Neuronal stem cell (in vitro differentiated cells): ENCODE measurements around the gene CNIH3.
A peak's percentile ranks its signal among the peaks of the same experiment; 100 is the strongest.

Source experiments
- DNase-seq: peaks from one replicate; pipeline ENCODE4 v3.0.0-alpha.2; 2013; ENCODE audit warnings: low spot score
- H2AFZ ChIP-seq: one replicate; pipeline ENCODE4 v1.6.1; 2013; ENCODE audit warnings: mild to moderate bottlenecking, low read length, inconsistent platforms
- H2AK5ac ChIP-seq: 2 replicates; pipeline ENCODE4 v1.6.1; 2013; ENCODE audit warnings: low read depth, mild to moderate bottlenecking, inconsistent platforms, low read length, moderate library complexity, mixed read lengths
- H2BK120ac ChIP-seq: 2 replicates; pipeline ENCODE4 v1.6.1; 2013; ENCODE audit warnings: low read depth, mild to moderate bottlenecking, inconsistent platforms, low read length, moderate library complexity, mixed read lengths
- H2BK12ac ChIP-seq: one replicate; pipeline ENCODE4 v1.6.1; 2013; ENCODE audit warnings: low read length, inconsistent platforms
- H2BK15ac ChIP-seq: 2 replicates; pipeline ENCODE4 v1.6.1; 2013; ENCODE audit warnings: mild to moderate bottlenecking, low read length, inconsistent platforms, mixed read lengths
- H2BK5ac ChIP-seq: one replicate; pipeline ENCODE4 v1.6.1; 2013; ENCODE audit warnings: inconsistent platforms, mild to moderate bottlenecking, low read length, moderate library complexity
- H3K14ac ChIP-seq: one replicate; pipeline ENCODE4 v1.6.1; 2013; ENCODE audit warnings: low read length, inconsistent platforms
- H3K18ac ChIP-seq: 2 replicates; pipeline ENCODE4 v1.6.1; 2013; ENCODE audit warnings: low read length, inconsistent platforms
- H3K23ac ChIP-seq: 2 replicates; pipeline ENCODE4 v1.6.1; 2013; ENCODE audit warnings: low read depth, mild to moderate bottlenecking, mixed read lengths, low read length, inconsistent platforms; ENCODE audit not compliant: poor library complexity
- H3K27ac ChIP-seq: replicated peaks from 3 replicates; pipeline ENCODE4 v1.5.1; 2013; ENCODE audit warnings: low read length, inconsistent platforms
- H3K27me3 ChIP-seq, 3 experiments: 2 replicates each; pipeline ENCODE4 v1.6.1; 2013; ENCODE audit warnings: low read length in 3 of 3, mild to moderate bottlenecking in 2 of 3, inconsistent platforms in 1 of 3, low read depth in 1 of 3, mixed read lengths in 1 of 3, moderate library complexity in 1 of 3; ENCODE audit not compliant: control insufficient read depth in 3 of 3, insufficient read depth in 3 of 3
- H3K36me3 ChIP-seq, 2 donors: replicated peaks in 1 of 2; 2 replicates each; pipeline ENCODE4 v1.6.1; 2013; ENCODE audit warnings: low read length in 2 of 2; ENCODE audit not compliant: control insufficient read depth in 2 of 2, insufficient read depth in 2 of 2
- H3K4ac ChIP-seq: 2 replicates; pipeline ENCODE4 v1.6.1; 2013; ENCODE audit warnings: inconsistent platforms, mild to moderate bottlenecking, low read length, moderate library complexity
- H3K4me1 ChIP-seq, 2 donors: 1 replicate in 1 of 2; 2 replicates in 1 of 2; pipeline ENCODE4 v1.6.1; 2013; ENCODE audit warnings: low read length in 2 of 2, low read depth in 1 of 2; ENCODE audit not compliant: control insufficient read depth in 2 of 2, insufficient read depth in 1 of 2
- H3K4me2 ChIP-seq: one replicate; pipeline ENCODE4 v1.6.1; 2013; ENCODE audit warnings: mild to moderate bottlenecking, low read length, inconsistent platforms; ENCODE audit not compliant: insufficient read depth, poor library complexity, severe bottlenecking
- H3K4me3 ChIP-seq, 2 donors: 2 replicates each; pipeline ENCODE4 v1.5.1; 2013; ENCODE audit warnings: low read length in 2 of 2, mild to moderate bottlenecking in 2 of 2, inconsistent platforms in 1 of 2, moderate library complexity in 1 of 2
- H3K79me1 ChIP-seq: one replicate; pipeline ENCODE4 v1.6.1; 2013; ENCODE audit warnings: low read depth, mild to moderate bottlenecking, inconsistent platforms, low read length, moderate library complexity
- H3K9ac ChIP-seq: one replicate; pipeline ENCODE4 v1.6.1; 2013; ENCODE audit warnings: mild to moderate bottlenecking, low read depth, low read length, inconsistent platforms; ENCODE audit not compliant: poor library complexity
- H3K9me3 ChIP-seq, 2 donors: replicated peaks in 1 of 2; 2 replicates each; pipeline versions ENCODE3 to v1.6.1; 2013; ENCODE audit warnings: low read length in 2 of 2, mild to moderate bottlenecking in 2 of 2, inconsistent platforms in 1 of 2, low read depth in 1 of 2, mixed read lengths in 1 of 2, moderate library complexity in 1 of 2; ENCODE audit not compliant: control insufficient read depth in 2 of 2, insufficient read depth in 1 of 2
- H4K8ac ChIP-seq: one replicate; pipeline ENCODE4 v1.6.1; 2013; ENCODE audit warnings: low read depth, mild to moderate bottlenecking, inconsistent platforms, low read length, moderate library complexity
- H4K91ac ChIP-seq: one replicate; pipeline ENCODE4 v1.6.1; 2013; ENCODE audit warnings: low read length, low read depth, mild to moderate bottlenecking, inconsistent platforms; ENCODE audit not compliant: poor library complexity
- WGBS, 2 donors: extraction: QIAGEN DNeasy Blood & Tissue Kit; methylation state at CpG; one replicate each; pipeline ENCODE4 v1.1.7; 2013; ENCODE audit warnings: missing lambda C conversion rate in 2 of 2, mixed read lengths in 1 of 2; ENCODE audit not compliant: insufficient read length in 2 of 2, insufficient replicate concordance in 1 of 2; ENCODE audit errors: extremely low coverage in 2 of 2; 5-methylcytosine and 5-hydroxymethylcytosine counted together

The CNIH3 gene

DNA sequence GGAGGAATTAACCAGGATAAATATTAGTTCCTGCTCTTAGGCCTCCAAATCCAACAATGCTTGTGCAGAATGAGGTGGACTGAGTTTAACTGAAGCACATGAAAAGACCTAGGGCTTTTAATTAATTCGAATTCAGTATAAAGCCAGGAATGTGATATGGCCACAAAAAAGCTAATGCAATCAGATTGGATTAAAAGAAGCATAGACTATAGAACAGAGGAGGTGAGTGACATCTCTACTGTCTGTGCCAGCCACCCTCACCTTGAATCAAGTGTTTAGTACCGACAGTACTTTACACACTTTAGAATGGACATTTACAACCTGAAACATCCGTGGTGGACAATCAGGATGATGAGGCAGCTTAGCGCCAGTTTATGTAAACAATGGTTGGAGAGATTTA is 62.1 kb downstream of the CNIH3 start:
- no peak overlapping the region for H3K4ac ChIP-seq
- no peak overlapping the region for H2BK5ac ChIP-seq
- H3K9me3 ChIP-seq: no peaks in the 10 kb centered on the region
- H2BK15ac ChIP-seq: no peak overlapping the region
- H3K79me1 ChIP-seq: no peaks in the 10 kb centered on the region
- H3K9ac ChIP-seq: no peak overlapping the region
- no peak overlapping the region for H2AK5ac ChIP-seq
- no peak overlapping the region for H3K14ac ChIP-seq
- no peak overlapping the region for H3K4me3 ChIP-seq
- H3K18ac ChIP-seq: no peak overlapping the region
- no peak overlapping the region for H3K27ac ChIP-seq
- no CpG with 5 or more reads among the region's 4 CpGs for WGBS, 2 donors
- no peak overlapping the region for H3K4me2 ChIP-seq
- H3K4me1 ChIP-seq: peaks cover 2 to 12% of the 10 kb centered on the region in 2 donors
- no peaks in the 10 kb centered on the region for H3K36me3 ChIP-seq
- H3K23ac ChIP-seq: no peak overlapping the region
- H3K27me3 ChIP-seq: no peaks in the 10 kb centered on the region
- H4K8ac ChIP-seq: no peak overlapping the region
- no peak overlapping the region for H2BK120ac ChIP-seq
- no peak overlapping the region for H2AFZ ChIP-seq
- no peak overlapping the region for H2BK12ac ChIP-seq
- no peak for DNase-seq
- H4K91ac ChIP-seq: no peak overlapping the region

- Histone ChIP-seq H3K9me3 (no peaks in the 10 kb centered on the region), H4K91ac (no peak overlapping the region), H3K4me2 (no peak overlapping the region), H3K14ac (no peak overlapping the region), H2BK12ac (no peak overlapping the region), H2AK5ac (no peak overlapping the region), H3K23ac (no peak overlapping the region), H4K8ac (no peak overlapping the region), H3K4me3 (no peak overlapping the region), H3K27me3 (no peaks in the 10 kb centered on the region), H2AFZ (no peak overlapping the region), H2BK120ac (no peak overlapping the region), H3K79me1 (no peaks in the 10 kb centered on the region), H3K36me3 (no peaks in the 10 kb centered on the region), H3K4me1 (peaks cover 2 to 12% of the 10 kb centered on the region in 2 donors), H3K18ac (no peak overlapping the region), H2BK15ac (no peak overlapping the region), H3K27ac (no peak overlapping the region), H3K9ac (no peak overlapping the region), H3K4ac (no peak overlapping the region), H2BK5ac (no peak overlapping the region)
- DNase-seq: no peak
- WGBS, 2 donors: no CpG with 5 or more reads among the region's 2 CpGs
These were observed 63.5 kb downstream of the CNIH3 start for GRCh38 chr1:224679606-224680005.

DNA sequence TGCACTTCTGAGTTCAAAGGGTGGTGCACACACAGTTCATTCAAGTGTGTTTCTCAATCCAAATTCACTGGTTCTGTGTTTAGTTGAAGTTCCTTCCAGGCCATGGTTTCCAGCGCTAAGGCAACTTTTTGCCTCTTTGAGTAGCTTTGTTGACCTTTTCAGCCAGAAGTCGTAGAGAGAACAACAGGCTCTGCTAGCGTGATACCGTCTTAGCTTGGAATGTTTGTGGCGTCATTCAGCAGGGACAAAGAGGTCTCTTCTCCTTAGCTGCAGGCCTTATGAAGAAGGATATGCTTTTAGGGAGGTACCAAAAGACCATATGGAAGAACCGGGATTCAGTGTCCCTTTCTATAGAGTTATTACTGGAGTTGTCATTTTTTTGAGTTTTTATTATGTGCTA is 65.7 kb downstream of the CNIH3 start:
- peak overlapping the region; percentile 43 for H3K27ac ChIP-seq
- H4K91ac ChIP-seq: no peak overlapping the region
- no peak overlapping the region for H3K23ac ChIP-seq
- DNase-seq: peak; percentile 21
- H3K14ac ChIP-seq: no peak overlapping the region
- H3K79me1 ChIP-seq: no peaks in the 10 kb centered on the region
- no peak overlapping the region for H3K18ac ChIP-seq
- H2BK12ac ChIP-seq: no peak overlapping the region
- no peak overlapping the region for H4K8ac ChIP-seq
- no peak overlapping the region for H3K4ac ChIP-seq
- H3K36me3 ChIP-seq: no peaks in the 10 kb centered on the region
- H3K4me3 ChIP-seq: no peak overlapping the region
- H3K27me3 ChIP-seq: no peaks in the 10 kb centered on the region
- H3K4me2 ChIP-seq: no peak overlapping the region
- no peak overlapping the region for H2BK5ac ChIP-seq
- WGBS, 2 donors: no CpG with 5 or more reads among the region's 6 CpGs
- no peak overlapping the region for H2BK15ac ChIP-seq
- peaks cover 0 to 9% of the 10 kb centered on the region in 2 donors for H3K4me1 ChIP-seq
- no peak overlapping the region for H3K9ac ChIP-seq
- no peak overlapping the region for H2BK120ac ChIP-seq
- H3K9me3 ChIP-seq: no peaks in the 10 kb centered on the region
- H2AK5ac ChIP-seq: no peak overlapping the region
- peak overlapping the region; percentile 25 for H2AFZ ChIP-seq

DNA sequence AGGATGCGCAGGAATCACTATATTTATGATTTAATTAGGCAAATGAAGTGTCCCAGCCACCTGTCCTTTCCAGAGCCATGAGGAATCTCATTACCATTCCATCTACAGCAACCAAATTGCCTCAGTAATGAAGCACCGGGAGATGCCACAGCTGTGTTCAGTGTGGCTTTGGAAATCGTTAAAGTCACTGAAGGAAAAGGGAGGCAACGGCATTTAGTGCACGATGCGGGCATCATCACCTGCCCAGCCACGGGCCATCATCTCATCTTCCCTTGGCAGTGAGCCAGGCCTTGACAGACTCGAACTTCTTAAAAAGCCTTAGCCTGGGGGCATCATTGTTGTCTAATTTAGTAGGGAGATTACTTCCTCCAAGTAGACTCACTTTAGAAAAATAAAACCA is 67.8 kb downstream of the CNIH3 start:
- Histone ChIP-seq H2AK5ac (no peak overlapping the region), H3K36me3 (no peaks in the 10 kb centered on the region), H3K27me3 (no peaks in the 10 kb centered on the region), H3K9me3 (no peaks in the 10 kb centered on the region), H3K4me1 (peaks cover 0 to 9% of the 10 kb centered on the region in 2 donors), H3K4me2 (no peak overlapping the region), H3K14ac (no peak overlapping the region), H3K4me3 (no peak overlapping the region), H4K8ac (no peak overlapping the region), H3K18ac (no peak overlapping the region), H4K91ac (no peak overlapping the region), H2BK5ac (no peak overlapping the region), H3K9ac (no peak overlapping the region), H3K27ac (no peak overlapping the region), H2BK12ac (no peak overlapping the region), H2BK120ac (no peak overlapping the region), H2BK15ac (no peak overlapping the region), H3K4ac (no peak overlapping the region), H2AFZ (no peak overlapping the region), H3K23ac (no peak overlapping the region), H3K79me1 (no peaks in the 10 kb centered on the region)
- DNase-seq: no peak
- no CpG with 5 or more reads among the region's 8 CpGs for WGBS, 2 donors
